ENCODE measurements around the gene PLS1. TPM values are rescaled to one million over a fixed set of nuclear protein-coding genes. Genes with fewer than 3 reads are reported as not detected.

PLS1 gene
- total RNA-seq, 1 donor from 2014 or later = 3.9 TPM

DNA sequence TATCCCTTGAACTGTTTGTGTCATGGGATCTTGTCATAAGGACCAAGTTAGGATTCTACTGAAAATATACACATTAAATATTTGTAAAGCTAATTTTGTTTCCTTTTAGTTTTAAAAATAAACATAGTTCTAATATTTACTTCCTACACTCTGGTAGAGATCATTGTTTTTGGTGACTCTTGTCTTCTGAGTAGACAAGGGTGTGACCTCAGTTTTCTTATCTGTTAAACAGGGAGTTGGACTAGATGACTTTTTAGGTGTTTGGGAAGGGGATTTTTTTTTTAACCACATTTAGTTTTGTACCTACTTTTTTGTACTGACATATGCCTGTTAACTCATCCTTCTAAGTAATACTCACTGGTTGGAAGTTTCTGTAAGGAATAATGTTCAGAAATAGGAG lies 30.8 kb downstream of the PLS1 start:
- no peaks in the 10 kb centered on the region for H3K4me1 ChIP-seq
- TF ChIP-seq POLR2A (IDR thresholded peaks at IDR 0.05) = no peak
- no peak for TF ChIP-seq POLR2AphosphoS5 (IDR thresholded peaks at IDR 0.05; ENCODE audit: insufficient read depth in 1 of 2, low read depth in 1 of 2)
- TF ChIP-seq, protein P1, sequence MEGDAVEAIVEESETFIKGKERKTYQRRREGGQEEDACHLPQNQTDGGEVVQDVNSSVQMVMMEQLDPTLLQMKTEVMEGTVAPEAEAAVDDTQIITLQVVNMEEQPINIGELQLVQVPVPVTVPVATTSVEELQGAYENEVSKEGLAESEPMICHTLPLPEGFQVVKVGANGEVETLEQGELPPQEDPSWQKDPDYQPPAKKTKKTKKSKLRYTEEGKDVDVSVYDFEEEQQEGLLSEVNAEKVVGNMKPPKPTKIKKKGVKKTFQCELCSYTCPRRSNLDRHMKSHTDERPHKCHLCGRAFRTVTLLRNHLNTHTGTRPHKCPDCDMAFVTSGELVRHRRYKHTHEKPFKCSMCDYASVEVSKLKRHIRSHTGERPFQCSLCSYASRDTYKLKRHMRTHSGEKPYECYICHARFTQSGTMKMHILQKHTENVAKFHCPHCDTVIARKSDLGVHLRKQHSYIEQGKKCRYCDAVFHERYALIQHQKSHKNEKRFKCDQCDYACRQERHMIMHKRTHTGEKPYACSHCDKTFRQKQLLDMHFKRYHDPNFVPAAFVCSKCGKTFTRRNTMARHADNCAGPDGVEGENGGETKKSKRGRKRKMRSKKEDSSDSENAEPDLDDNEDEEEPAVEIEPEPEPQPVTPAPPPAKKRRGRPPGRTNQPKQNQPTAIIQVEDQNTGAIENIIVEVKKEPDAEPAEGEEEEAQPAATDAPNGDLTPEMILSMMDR (IDR thresholded peaks at IDR 0.05) = no peak
- no peaks in the 10 kb centered on the region for H3K9me3 ChIP-seq
- no peak for DNase-seq (ENCODE audit: extremely low spot score in 2 of 2)
- no peak overlapping the region for H3K27ac ChIP-seq
- no peaks in the 10 kb centered on the region for H3K36me3 ChIP-seq
- intact Hi-C loops (cut with DNase I) = no loop called here
- no peaks in the 10 kb centered on the region for H3K27me3 ChIP-seq
- no peak overlapping the region for H3K4me3 ChIP-seq

GRCh38 chr3:142628801-142629200 lies 32.6 kb downstream of the PLS1 start:
- H3K9me3 ChIP-seq = no peaks in the 10 kb centered on the region
- H3K36me3 ChIP-seq = no peaks in the 10 kb centered on the region
- H3K4me3 ChIP-seq = no peak overlapping the region
- intact Hi-C loops (cut with DNase I) = no loop called here
- H3K4me1 ChIP-seq = no peaks in the 10 kb centered on the region
- H3K27ac ChIP-seq = no peak overlapping the region
- no peaks in the 10 kb centered on the region for H3K27me3 ChIP-seq
- DNase-seq (ENCODE audit: extremely low spot score in 2 of 2) = no peak
- TF ChIP-seq POLR2A (IDR thresholded peaks at IDR 0.05) (no peak), POLR2AphosphoS5 (IDR thresholded peaks at IDR 0.05; ENCODE audit: insufficient read depth in 1 of 2, low read depth in 1 of 2) (no peak)
- TF ChIP-seq, protein P1 (IDR thresholded peaks at IDR 0.05) = no peak

- no peak overlapping the region for H3K4me3 ChIP-seq
- no peaks in the 10 kb centered on the region for H3K9me3 ChIP-seq
- no peak overlapping the region for H3K27ac ChIP-seq
- H3K27me3 ChIP-seq = no peaks in the 10 kb centered on the region
- H3K4me1 ChIP-seq = no peaks in the 10 kb centered on the region
- intact Hi-C loops (cut with DNase I) = no loop called here
- TF ChIP-seq POLR2AphosphoS5 (IDR thresholded peaks at IDR 0.05; ENCODE audit: insufficient read depth in 1 of 2, low read depth in 1 of 2) = no peak
- TF ChIP-seq POLR2A (IDR thresholded peaks at IDR 0.05) = no peak
- TF ChIP-seq, protein P1 (IDR thresholded peaks at IDR 0.05) = no peak
- no peak for DNase-seq (ENCODE audit: extremely low spot score in 2 of 2)
- H3K36me3 ChIP-seq = no peaks in the 10 kb centered on the region
Observed at GRCh38 chr3:142633073-142633472, 36.9 kb downstream of the PLS1 start.

DNA sequence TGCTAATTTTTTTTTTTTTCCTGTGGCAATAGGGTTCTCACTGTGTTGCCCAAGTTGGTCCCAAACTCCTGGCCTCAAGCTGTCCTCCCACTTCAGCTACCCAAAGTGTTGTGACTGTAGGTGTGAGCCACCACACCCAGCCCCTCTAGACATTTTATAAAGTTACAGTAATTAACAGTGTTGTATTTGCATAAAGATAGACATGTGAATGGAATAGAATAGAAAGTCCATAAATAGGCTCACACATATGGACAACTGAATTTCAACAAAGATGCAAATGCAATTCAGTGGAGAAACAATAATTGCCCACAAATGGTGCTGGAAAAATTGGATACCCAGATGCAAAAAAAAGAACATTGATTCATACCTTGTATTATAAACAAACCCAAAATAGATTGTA lies 39.9 kb downstream of the PLS1 start:
- Histone ChIP-seq H3K4me3 (no peak overlapping the region), H3K27ac (no peak overlapping the region), H3K27me3 (no peaks in the 10 kb centered on the region), H3K36me3 (no peaks in the 10 kb centered on the region), H3K9me3 (no peaks in the 10 kb centered on the region), H3K4me1 (no peaks in the 10 kb centered on the region)
- intact Hi-C loops (cut with DNase I) = no loop called here
- no peak for TF ChIP-seq POLR2A (IDR thresholded peaks at IDR 0.05)
- TF ChIP-seq POLR2AphosphoS5 (IDR thresholded peaks at IDR 0.05; ENCODE audit: insufficient read depth in 1 of 2, low read depth in 1 of 2) = no peak
- TF ChIP-seq, protein P1 (IDR thresholded peaks at IDR 0.05) = no peak
- DNase-seq (ENCODE audit: extremely low spot score in 2 of 2) = no peak

DNA sequence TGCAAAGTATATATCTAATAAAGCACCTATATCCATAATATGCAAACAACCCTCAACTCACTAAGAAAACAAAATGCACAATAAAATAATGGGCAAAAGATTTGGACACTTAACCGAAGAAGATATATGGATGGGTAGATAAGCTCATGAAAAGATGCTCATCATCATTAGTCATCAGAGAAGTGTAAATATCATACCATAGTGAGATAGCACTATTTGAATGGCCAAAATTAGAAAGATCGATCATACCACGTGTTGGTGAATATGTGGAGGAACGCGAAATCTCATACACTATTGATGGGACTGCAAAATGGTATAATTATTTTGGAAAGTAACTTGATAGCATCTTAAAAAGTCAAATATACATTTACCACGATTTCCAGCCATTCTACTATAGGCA lies 40.5 kb downstream of the PLS1 start:
- Histone ChIP-seq H3K9me3 (no peaks in the 10 kb centered on the region), H3K27ac (no peak overlapping the region), H3K36me3 (no peaks in the 10 kb centered on the region), H3K4me1 (no peaks in the 10 kb centered on the region), H3K4me3 (no peak overlapping the region), H3K27me3 (no peaks in the 10 kb centered on the region)
- intact Hi-C loops (cut with DNase I) = no loop called here
- DNase-seq (ENCODE audit: extremely low spot score in 2 of 2) = no peak
- TF ChIP-seq POLR2AphosphoS5 (IDR thresholded peaks at IDR 0.05; ENCODE audit: insufficient read depth in 1 of 2, low read depth in 1 of 2) (no peak), POLR2A (IDR thresholded peaks at IDR 0.05) (no peak)
- TF ChIP-seq, protein P1 (IDR thresholded peaks at IDR 0.05) = no peak

Measured in vagina (tissue), 2 donors.